Stimulated activated naive CD8-positive, alpha-beta T cell treated with anti-CD3 and anti-CD28 coated beads, Interleukin-15, Interleukin-2, amounts not matched to agents 100 U/mL and 50 U/mL, for 24 hours (primary cell): ENCODE results near the gene SUMO4.

Experiments used
- ATAC-seq: fragments of 150-1000 bp; cut with Tn5 transposase; one replicate; pipeline ENCODE4 v1.10.0; 2021
- DNase-seq: peaks from one replicate; pipeline ENCODE4 v3.0.0; 2021

Gene SUMO4

GRCh38 chr6:149400050-149400449 is at the start of gene SUMO4:
SUMO4 (plus strand) TSS chr6:149400262; CDS start chr6:149400392, 130 bp downstream.
- DNase-seq (no peak), ATAC-seq (no peak)

- ATAC-seq (no peak), DNase-seq (no peak)
Measured at GRCh38 chr6:149354009-149354408, 46.1 kb upstream of the SUMO4 start.

DNA sequence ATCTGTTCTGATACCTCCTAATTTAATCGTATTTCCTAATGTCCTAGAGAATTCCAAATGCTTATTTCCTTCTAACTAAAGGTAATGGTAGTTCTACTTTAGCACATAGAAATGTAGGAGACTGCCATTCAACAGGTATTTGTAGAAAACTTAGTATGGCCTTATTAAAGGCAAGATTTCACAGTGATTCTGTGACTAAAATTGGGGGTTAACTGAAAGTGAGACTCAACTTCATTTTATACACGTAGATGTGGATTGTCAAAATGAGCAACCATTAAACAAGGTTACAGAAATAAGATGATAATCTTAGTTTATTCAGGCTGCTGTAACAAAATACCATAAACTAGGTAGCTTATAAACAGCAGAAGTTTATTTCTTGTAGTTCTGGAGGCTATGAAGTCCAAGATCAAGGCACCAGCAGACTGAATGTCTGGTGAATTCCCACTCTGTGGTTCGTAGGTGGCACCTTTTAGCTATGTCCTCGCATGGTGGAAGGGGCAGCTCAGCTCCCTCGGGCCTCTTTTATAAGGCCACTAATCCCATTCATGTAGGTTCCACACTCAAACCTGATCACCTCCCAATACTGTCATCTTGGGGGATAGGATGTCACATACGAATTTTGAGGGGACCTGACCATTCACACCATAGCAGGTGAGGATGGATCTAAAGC is 43.8 kb upstream of the SUMO4 start:
- no peak for ATAC-seq
- no peak for DNase-seq

GRCh38 chr6:149357726-149358538 is 42.1 kb upstream of the SUMO4 start:
- DNase-seq (no peak), ATAC-seq (no peak)

- ATAC-seq: no peak
- no peak for DNase-seq
Measured at GRCh38 chr6:149359440-149359839, 40.6 kb upstream of the SUMO4 start.

DNA sequence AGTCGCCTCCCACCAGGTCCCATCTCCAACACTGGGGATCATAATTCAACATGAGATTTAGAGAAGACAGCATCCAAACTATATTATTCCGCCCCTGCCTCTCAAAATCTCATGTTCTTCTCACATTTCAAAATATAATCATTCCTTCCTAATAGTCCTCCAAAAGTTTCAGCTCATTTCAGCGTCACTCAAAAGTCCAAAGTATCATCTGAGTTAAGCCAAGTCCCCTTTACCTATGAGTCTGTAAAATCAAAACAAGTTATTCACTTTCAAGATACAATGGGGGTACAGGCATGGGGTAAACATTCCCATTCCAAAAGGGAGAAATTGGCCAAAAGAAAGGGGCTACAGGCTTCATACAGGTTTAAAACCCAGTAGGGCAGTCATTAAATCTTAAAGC is 39.5 kb upstream of the SUMO4 start:
- DNase-seq (no peak), ATAC-seq (no peak)

- ATAC-seq: peak; percentile 86
Measured at GRCh38 chr6:149362289-149362688, 37.8 kb upstream of the SUMO4 start.

GRCh38 chr6:149363154-149363553 is 36.9 kb upstream of the SUMO4 start:
- ATAC-seq: peak; percentile 29
- no peak for DNase-seq

More at GRCh38 chr6:149362289-149362688, 37.8 kb upstream of the SUMO4 start:
- peak; percentile 20 for DNase-seq

GRCh38 chr6:149364557-149364956 is 35.5 kb upstream of the SUMO4 start:
- DNase-seq: no peak
- no peak for ATAC-seq

DNA sequence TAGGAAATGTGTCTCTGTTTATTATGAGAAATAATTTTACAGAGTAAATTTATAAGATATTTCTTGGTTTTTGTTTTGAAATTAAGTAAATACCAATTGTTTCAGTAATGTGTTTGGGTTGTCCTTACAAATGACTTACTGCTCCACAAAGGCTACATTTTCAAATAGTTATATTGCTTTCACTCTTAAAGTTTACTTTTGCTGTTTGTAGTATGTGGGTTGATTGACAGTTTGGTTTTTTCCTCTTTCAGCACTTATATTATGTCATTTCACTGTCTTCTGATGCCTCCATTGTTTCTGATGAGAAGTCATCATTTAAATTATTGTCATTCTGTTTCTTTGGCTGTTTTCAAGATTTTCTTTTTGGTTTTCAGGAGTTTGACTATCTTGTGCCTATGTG is 34.9 kb upstream of the SUMO4 start:
- ATAC-seq (no peak), DNase-seq (no peak)

DNA sequence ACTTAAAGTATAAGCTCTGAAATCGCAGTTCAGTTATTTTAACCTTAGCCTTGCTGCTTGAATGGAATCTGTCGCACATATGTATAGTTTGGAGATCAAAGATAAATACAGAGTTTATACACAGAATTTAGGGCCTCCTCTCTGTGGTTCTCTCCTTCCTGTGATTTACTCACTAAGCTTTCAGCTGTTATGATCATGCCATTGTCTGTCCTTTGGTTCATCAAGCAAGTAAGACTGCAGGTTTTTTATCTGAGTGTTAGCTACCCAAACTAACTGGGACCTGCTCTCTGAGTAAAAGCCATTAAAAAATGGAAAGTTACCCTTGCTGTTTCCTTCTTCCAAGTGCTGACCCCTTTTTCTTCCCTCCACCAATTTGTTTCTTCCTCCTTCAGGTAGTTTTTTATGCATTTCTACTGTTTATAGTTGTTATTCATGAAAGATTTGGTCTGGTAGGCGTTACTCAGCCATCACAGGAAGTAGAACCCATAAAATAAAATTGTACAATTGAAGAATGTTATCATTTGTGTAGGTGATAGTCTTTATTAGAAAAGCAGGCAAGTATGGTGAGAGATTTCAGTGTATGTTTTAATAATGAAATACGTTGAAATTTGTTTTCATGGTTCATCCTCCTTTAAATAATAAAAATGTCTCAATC is 33.7 kb upstream of the SUMO4 start:
- DNase-seq: no peak
- ATAC-seq: peak; percentile 41

DNA sequence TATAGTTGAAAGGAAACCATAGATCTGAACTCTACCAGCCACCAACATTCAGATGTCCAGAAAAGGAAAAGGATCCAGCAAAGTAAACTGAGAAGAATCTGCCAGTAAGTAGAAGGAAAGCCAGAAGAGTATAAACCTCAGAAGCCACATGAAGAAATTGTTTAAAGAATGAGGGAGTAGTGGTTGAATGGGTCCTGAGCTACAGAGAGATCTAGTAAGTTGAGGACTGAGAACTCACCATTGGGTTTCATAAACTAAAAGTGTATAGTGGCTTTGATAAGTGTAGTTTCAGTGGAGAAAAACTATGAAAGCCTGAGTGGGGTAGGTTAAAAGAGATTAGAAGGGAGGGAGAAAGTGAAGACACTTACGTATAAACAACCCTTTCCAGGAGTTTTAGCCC is 32.0 kb upstream of the SUMO4 start:
- ATAC-seq (peak; percentile 87), DNase-seq (no peak)

DNA sequence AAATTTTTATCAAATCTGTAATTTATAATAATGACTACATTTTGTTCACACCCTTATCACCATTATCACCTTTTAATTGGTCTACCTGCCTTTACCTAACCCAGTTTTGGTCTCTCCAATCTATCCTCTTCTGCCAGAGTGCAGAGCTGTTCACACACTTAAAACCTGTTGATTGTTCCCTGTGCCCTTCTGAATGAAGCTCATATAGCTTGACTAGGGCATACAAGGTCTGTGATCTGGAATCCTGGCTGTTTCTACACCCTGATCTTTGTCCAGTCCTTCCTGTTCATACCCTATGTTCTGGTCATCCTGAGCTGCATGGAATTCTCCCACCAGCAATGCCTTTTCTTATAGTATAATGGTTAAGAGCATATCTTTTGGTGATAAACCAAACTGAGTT is 28.9 kb upstream of the SUMO4 start:
- DNase-seq: no peak

GRCh38 chr6:149372062-149372461 is 28.0 kb upstream of the SUMO4 start:
- no peak for ATAC-seq
- no peak for DNase-seq

More for the DNA sequence above, 28.9 kb upstream of the SUMO4 start:
- no peak for ATAC-seq

GRCh38 chr6:149373511-149373910 is 26.6 kb upstream of the SUMO4 start:
- no peak for DNase-seq
- peak; percentile 57 for ATAC-seq

GRCh38 chr6:149379977-149380376 is 20.1 kb upstream of the SUMO4 start:
- no peak for ATAC-seq

GRCh38 chr6:149380523-149380922 is 19.5 kb upstream of the SUMO4 start:
- peak; percentile 93 for ATAC-seq

More at GRCh38 chr6:149379977-149380376, 20.1 kb upstream of the SUMO4 start:
- no peak for DNase-seq

GRCh38 chr6:149383371-149383770 is 16.7 kb upstream of the SUMO4 start:
- DNase-seq (no peak), ATAC-seq (no peak)

More at GRCh38 chr6:149380523-149380922, 19.5 kb upstream of the SUMO4 start:
- no peak for DNase-seq

DNA sequence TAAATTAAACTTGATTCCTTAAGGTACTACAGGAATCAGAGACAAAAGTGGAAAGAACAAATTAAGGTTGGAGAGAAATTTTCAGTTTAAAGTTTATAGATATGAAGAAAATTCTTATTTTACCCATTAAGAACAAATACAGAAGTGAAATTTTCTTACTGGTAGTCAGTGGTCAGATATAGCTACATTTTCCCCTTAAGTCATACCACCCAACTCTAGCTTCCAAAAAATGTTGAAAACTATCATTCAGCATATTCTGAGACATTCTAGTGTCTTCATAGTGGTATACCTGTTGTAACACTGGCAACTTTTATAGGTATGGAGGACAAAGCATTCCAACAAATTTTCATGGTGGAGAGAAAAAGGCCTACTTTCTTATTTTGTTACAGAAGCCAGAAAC is 15.6 kb upstream of the SUMO4 start:
- no peak for DNase-seq
- no peak for ATAC-seq

- DNase-seq (no peak), ATAC-seq (no peak)
Measured at GRCh38 chr6:149385998-149386646, 13.9 kb upstream of the SUMO4 start.

GRCh38 chr6:149387779-149388512 is 12.1 kb upstream of the SUMO4 start:
- DNase-seq (no peak), ATAC-seq (no peak)
